MCF 10A (cell line): ENCODE measurements around the gene IFRD2. TPM values are rescaled to one million over a fixed set of nuclear protein-coding genes. Genes with fewer than 3 reads are reported as not detected.

Experiments
- BruUV-seq: library from RNA; stranded (reverse); fragments of 400-500 nt; replicated peaks from 2 replicates; lab custom pipeline; 2021; lab: Mats Ljungman, UMichigan
- CTCF ChIA-PET: fragments of 300-600 bp; sonication (Branson Sonifier 250); formaldehyde crosslinking; extraction: SDS; loops from one replicate; lab custom pipeline; 2021; ENCODE audit warnings: antibody characterized with exemption, inconsistent platforms; lab: Yijun Ruan, JAX
- POLR2A ChIA-PET: fragments of 300-600, 350-650 bp; sonication (Branson Sonifier 250); formaldehyde crosslinking; extraction: SDS; loops from one replicate; lab custom pipeline; 2020; ENCODE audit warnings: antibody characterized with exemption, inconsistent platforms; lab: Yijun Ruan, JAX
- DNase-seq: peaks from one replicate; pipeline ENCODE4 v3.0.0-alpha.2; 2018; ENCODE audit not compliant: unreplicated experiment
- H3K27ac Mint-ChIP-seq: one replicate; pipeline ENCODE4 v1.8.0; 2022; ENCODE audit warnings: mild to moderate bottlenecking, low read depth, mixed read lengths; ENCODE audit not compliant: unreplicated experiment
- H3K27me3 Mint-ChIP-seq: one replicate; pipeline ENCODE4 v1.8.0; 2022; ENCODE audit warnings: mixed read lengths; ENCODE audit not compliant: insufficient read depth, unreplicated experiment
- H3K36me3 Mint-ChIP-seq: one replicate; pipeline ENCODE4 v1.8.0; 2022; ENCODE audit warnings: mild to moderate bottlenecking, moderate library complexity, mixed read lengths; ENCODE audit not compliant: insufficient read depth, unreplicated experiment
- H3K4me1 Mint-ChIP-seq: one replicate; pipeline ENCODE4 v1.8.0; 2022; ENCODE audit warnings: mixed read lengths; ENCODE audit not compliant: insufficient read depth, unreplicated experiment
- H3K4me3 Mint-ChIP-seq: one replicate; pipeline ENCODE4 v1.8.0; 2022; ENCODE audit warnings: mild to moderate bottlenecking, moderate library complexity, mixed read lengths; ENCODE audit not compliant: unreplicated experiment
- H3K9me3 Mint-ChIP-seq: one replicate; pipeline ENCODE4 v1.8.0; 2022; ENCODE audit warnings: mixed read lengths; ENCODE audit not compliant: unreplicated experiment
- CTCF ChIP-seq: fragments of 200-600 bp; IDR thresholded peaks from one replicate; pipeline ENCODE4 v1.8.0; 2022; ENCODE audit warnings: antibody characterized with exemption, mild to moderate bottlenecking; ENCODE audit not compliant: unreplicated experiment
- intact Hi-C: fragments of 100-400 bp; cut with micrococcal nuclease; formaldehyde crosslinking; loops from 2 replicates; pipeline ENCODE4 v1.14.1; 2022
- total RNA-seq: library from RNA; stranded (reverse); gene quantifications from 2 replicates; pipeline ENCODE4 v1.2.3, GENCODE V29; 2022

The IFRD2 gene
- total RNA-seq, 1 experiment from 2014 or later = 182 TPM

GRCh38 chr3:50336452-50337174 lies 44.4 kb upstream of the IFRD2 start:
- intact Hi-C loops = no loop called here
- H3K36me3 Mint-ChIP-seq = peaks cover 37% of the 10 kb centered on the region
- no peak for TF ChIP-seq CTCF
- DNase-seq = no peak
- no peaks in the 10 kb centered on the region for H3K9me3 Mint-ChIP-seq
- POLR2A ChIA-PET = interaction anchor here (0.6 to 4.9 kb wide), 28 partner anchors 8 to 1616 kb away, joined by 3 to 79 read pairs (median 5); partner anchors contain the start of genes CYB561D2, DCAF1, GNAI2 and HYAL2
- no peaks in the 10 kb centered on the region for H3K27me3 Mint-ChIP-seq
- peaks cover 22% of the 10 kb centered on the region for H3K4me1 Mint-ChIP-seq
- peak overlapping the region; percentile 91 for H3K27ac Mint-ChIP-seq
- H3K4me3 Mint-ChIP-seq = peak overlapping the region; percentile 85
- TSS peak; percentile 64 for BruUV-seq
- CTCF ChIA-PET = interaction anchor here (0.6 to 4.6 kb wide), 15 partner anchors 8 to 1675 kb away, joined by 3 to 40 read pairs (median 4); partner anchors contain the start of genes CYB561D2, HEMK1, HYAL3 and IFRD2

- no peaks in the 10 kb centered on the region for H3K27me3 Mint-ChIP-seq
- no peaks in the 10 kb centered on the region for H3K9me3 Mint-ChIP-seq
- BruUV-seq = no TSS peak
- DNase-seq = no peak
- intact Hi-C loops = no loop called here
- H3K4me1 Mint-ChIP-seq = peaks cover 22% of the 10 kb centered on the region
- TF ChIP-seq CTCF = no peak
- H3K4me3 Mint-ChIP-seq = peak overlapping the region; percentile 44
- H3K36me3 Mint-ChIP-seq = peaks cover 43% of the 10 kb centered on the region
- ChIA-PET CTCF (interaction anchor here (1.0 to 1.7 kb wide), 2 partner anchors 11 to 13 kb away, joined by 4 to 5 read pairs; no protein-coding TSS in a partner anchor), POLR2A (interaction anchor here (0.6 to 4.9 kb wide), 7 partner anchors 8 to 42 kb away, joined by 3 to 79 read pairs (median 3); partner anchors contain the start of genes CYB561D2, IFRD2, NPRL2 and ZMYND10)
- no peak overlapping the region for H3K27ac Mint-ChIP-seq
These were observed 42.3 kb upstream of the IFRD2 start for GRCh38 chr3:50334339-50335075.

- peaks cover 50% of the 10 kb centered on the region for H3K36me3 Mint-ChIP-seq
- intact Hi-C loops = no loop called here
- no peaks in the 10 kb centered on the region for H3K9me3 Mint-ChIP-seq
- no peak for TF ChIP-seq CTCF
- CTCF ChIA-PET = interaction anchor here (1.0 to 1.7 kb wide), 3 partner anchors 10 to 15 kb away, joined by 3 to 5 read pairs (median 4); no protein-coding TSS in a partner anchor
- peaks cover 20% of the 10 kb centered on the region for H3K4me1 Mint-ChIP-seq
- peak overlapping the region; percentile 44 for H3K4me3 Mint-ChIP-seq
- H3K27me3 Mint-ChIP-seq = no peaks in the 10 kb centered on the region
- POLR2A ChIA-PET = interaction anchor here (1.4 to 4.9 kb wide), 3 partner anchors 15 to 42 kb away, joined by 3 to 79 read pairs (median 6); partner anchors contain the start of genes CYB561D2, IFRD2 and NPRL2
- DNase-seq = no peak
- BruUV-seq = no TSS peak
- no peak overlapping the region for H3K27ac Mint-ChIP-seq
These were observed 41.6 kb upstream of the IFRD2 start for GRCh38 chr3:50333744-50334328.
